Eye (tissue), 1 donor: ENCODE data around the gene LEFTY1.

ENCODE experiments used
- DNase-seq: peaks from one replicate; pipeline ENCODE4 v3.0.0-alpha.2; 2015

LEFTY1 gene

DNA sequence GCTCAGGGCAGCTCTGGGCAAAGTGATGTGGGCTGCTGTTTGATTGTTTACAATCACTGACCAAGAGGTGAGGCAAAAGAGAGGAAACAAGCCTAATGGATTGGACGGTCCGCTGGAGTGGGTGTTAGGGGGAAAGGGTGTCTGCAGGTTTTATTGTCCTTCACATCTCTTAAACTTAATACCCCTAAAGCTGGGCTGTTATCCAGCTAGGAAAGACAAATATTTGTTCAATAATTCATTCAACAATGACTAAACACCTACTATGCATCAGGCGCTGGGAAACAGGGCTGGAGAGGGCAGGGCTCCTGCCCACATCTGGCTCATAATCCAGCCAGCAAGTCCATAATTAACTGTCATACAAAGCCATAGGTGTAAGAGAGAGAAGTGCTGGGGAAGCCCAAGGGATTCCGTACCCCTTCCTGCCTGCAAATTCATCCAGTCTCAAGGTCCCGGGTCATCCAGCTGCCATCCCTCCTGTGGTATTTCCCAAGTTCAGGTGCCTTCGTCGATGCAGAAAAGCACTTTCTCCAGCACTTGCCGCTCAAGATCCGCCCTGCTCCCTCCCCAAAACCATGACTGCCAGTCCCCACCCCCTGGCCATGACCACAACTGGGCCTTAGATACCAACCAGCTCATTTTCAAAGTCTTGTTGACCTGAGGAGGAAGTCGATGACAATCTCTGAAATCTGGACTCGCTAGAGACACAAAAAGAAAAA, 17.4 kb downstream of the LEFTY1 start:
- no peak for DNase-seq

- DNase-seq = no peak
Measured at GRCh38 chr1:225870911-225871310, 18.0 kb downstream of the LEFTY1 start.

DNA sequence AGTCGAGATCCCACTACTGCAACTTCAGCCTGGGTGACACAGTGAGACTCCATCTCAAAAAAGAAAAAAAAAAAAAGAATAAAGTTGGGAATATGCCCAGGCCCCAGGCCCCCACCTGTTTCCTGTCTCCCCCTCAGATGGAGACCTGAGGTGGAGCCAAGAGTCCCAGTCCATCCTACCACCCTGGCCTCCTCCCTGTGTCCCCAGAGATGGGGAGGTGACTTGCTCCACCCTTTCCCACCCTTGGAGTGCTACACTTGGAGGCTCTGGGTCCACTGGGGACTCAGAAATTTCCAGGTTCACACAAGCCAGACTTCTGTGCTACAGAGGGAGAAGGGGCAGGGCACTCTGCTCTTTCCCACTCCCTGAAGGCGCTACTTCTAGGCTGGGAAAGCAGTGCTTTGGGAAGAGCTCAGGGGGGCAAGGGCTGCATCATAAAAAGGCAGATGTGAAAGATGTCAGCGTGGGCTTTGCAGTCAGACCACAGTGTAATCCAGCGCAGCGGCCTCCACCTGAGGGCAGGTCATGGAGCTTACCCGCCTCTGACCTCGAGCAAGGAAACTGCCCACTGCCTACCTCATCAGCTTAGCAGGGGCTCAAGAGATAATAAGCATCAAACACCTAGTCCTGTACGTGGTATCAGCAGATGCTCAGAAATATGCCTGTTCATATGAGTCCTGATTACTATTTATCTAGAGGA, 20.2 kb downstream of the LEFTY1 start:
- no peak for DNase-seq

- no peak for DNase-seq
Measured at GRCh38 chr1:225866981-225867380, 22.0 kb downstream of the LEFTY1 start.

DNA sequence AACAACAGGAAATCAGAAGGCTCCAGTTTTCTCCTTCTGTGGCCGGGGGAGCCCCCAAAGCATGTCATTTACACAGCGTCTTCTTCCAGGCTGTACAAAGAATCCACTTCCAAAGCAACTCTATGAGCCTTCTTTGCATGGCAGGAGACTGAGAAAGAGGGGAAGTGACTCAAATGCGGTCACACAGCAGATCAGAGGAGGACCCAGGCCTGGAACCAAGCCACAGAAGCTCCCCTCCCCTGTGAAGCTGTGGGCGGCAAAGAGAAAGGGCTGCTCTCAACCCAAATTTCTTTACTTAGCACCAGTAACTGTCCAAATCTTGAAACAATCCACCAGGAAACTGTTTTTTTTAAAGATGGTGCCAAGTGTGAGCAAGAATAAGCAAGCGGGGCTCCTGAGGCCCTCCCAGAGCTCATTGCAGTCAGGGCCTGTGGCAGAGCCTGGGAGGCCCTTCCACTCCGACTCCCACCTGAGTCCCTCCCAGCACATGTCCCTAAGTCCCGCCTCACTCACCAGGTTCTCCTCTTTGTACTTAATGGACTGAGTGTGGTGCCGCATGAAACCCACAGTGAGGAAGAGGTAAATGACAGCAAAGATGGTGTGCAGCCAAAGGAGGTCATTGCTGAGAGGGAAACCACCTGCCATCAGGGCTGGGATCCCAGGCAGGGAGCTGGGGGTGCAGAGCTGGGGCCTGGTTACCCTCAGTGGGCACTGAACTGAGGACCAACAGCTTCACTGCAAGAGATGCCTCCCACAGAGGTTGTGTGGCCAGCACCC, 22.7 kb downstream of the LEFTY1 start:
- DNase-seq = no peak

- DNase-seq = no peak
Measured at GRCh38 chr1:225865514-225865913, 23.4 kb downstream of the LEFTY1 start.

DNA sequence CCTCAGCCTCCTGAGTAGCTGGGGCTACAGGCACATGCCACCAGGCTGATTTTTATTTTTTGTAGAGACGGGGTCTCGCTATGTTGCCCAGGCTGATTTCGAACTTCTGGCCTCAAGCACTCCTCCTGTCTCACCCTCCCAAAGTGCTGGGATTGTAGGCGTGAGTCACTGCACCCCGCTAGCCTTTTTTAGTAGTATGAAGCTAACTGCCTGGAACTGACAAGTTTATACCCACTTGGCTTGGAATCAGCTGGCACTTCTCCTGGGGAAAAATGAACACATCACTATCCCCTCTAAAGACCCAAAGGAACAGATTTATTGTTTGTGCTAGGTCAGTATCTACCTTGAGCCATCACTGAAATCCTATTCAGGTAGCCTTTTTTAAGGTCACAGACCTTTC, 25.8 kb downstream of the LEFTY1 start:
- DNase-seq = no peak

- DNase-seq = no peak
Measured at GRCh38 chr1:225862581-225862950, 26.4 kb downstream of the LEFTY1 start.

- no peak for DNase-seq
Measured at GRCh38 chr1:225861834-225862580, 26.9 kb downstream of the LEFTY1 start.

GRCh38 chr1:225860876-225861441, 28.0 kb downstream of the LEFTY1 start:
- DNase-seq = no peak

DNA sequence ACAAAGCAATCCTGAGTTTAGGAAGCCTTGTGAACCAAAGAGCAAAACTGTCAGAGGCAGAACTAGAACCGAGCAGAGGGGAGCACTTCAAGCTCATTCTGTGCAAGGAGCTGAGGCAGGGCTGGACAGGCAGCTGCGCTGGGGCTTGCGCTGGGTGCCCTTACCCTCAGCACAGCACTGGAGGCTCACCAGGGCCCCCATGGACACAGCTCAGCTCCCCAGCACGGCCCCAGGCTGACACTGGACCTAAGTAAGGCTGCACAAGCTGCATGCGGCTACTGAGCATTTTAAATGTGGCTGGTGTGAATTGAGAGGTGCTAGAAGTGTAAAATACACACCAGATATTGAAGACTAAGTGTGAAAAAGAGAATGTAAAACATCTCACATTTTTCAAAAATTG, 28.8 kb downstream of the LEFTY1 start:
- no peak for DNase-seq

DNA sequence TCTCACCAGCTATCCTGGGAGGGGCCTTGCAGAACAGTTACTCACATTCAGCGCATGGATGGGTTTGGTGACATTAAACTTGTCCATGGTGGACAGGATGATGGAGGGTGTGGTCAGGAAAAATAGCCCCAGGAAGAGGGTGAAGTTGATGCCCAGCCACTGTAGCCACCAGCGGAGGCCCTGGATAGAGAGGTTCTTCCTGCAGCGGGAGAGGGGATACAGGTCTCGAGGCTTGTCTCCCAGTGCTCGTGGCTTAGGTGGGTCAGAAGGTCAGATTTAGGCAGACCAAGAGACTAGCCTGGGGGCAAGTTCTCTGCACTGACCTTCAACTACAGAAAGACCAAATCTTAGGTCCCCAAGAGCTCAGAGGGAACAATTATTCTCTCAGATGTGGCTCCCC, 29.8 kb downstream of the LEFTY1 start:
- no peak for DNase-seq

DNA sequence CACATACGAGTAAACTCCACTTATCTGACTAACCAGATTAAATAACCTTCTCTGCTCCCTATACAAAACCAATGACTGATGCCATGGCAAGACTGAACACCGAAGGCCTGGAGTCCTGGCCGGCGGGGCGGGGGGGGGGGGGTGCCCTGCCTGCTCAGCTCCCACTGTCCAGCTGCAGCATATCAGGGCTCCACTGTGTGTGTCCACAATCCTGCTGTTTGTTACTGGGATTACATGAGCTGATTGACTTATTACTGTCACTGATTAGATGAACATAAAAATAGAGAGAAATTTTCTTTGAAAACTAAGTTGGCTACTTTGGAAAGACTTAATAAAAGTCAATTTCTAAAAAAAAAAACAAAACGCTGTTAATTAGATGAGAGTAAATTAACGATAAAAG, 31.7 kb downstream of the LEFTY1 start:
- no peak for DNase-seq

- DNase-seq = peak; percentile 53
Measured at GRCh38 chr1:225855503-225856300, 33.2 kb downstream of the LEFTY1 start.

- DNase-seq = no peak
Measured at GRCh38 chr1:225853441-225853840, 35.5 kb downstream of the LEFTY1 start.

GRCh38 chr1:225852413-225853124, 36.4 kb downstream of the LEFTY1 start:
- no peak for DNase-seq

DNA sequence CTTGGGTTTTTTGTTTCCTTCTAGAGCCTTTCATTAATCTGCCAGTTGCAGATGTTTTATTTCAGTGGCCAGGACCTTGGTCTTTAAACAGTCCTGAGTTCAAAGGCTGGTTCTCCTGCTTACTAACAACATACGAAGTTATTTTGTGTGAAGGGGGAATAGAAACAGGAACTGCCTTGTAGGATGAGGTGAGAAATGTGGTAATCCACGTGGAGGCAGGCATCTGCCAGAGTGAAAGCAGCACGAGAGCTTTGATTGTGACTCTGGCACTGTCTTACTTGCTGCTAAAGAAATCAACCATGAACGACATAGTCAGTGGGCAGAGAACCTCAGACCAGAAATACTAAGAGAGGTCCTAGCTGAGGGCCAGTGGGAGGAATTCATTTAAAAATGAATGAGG, 37.1 kb downstream of the LEFTY1 start:
- DNase-seq = no peak

DNA sequence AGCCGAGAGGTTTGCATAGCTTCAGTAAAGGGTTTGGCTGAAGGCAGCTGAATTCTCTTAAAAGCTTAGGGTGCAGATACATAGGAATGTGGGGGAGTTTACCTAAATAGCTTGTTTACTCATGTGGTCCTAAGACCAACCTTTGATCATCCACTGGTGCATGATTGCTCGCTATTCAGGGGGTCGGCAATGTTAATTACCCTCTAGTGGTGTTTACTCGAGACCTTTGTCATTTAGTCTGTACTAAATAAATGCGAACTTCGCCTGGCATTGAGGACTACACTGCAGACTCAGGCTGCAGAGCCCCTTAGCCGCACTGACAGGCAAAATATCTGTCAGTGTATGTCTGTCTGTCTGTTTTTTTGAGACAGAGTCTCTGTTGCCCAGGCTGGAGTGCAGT, 38.6 kb downstream of the LEFTY1 start:
- no peak for DNase-seq

- DNase-seq = no peak
Measured at GRCh38 chr1:225849925-225850324, 39.0 kb downstream of the LEFTY1 start.

GRCh38 chr1:225848030-225848955, 40.7 kb downstream of the LEFTY1 start:
- peak; percentile 47 for DNase-seq
